Thymus (tissue), 11 donors: ENCODE results near the gene KIAA0586. TPM values are rescaled to one million over a fixed set of nuclear protein-coding genes. Genes with fewer than 3 reads are reported as not detected.

Source experiments
- DNase-seq, 9 donors: peaks; one replicate each; pipeline ENCODE4 v3.0.0-alpha.2; 2013; ENCODE audit warnings: low spot score in 9 of 9, low read depth in 6 of 9, missing footprints in 1 of 9
- H3K27ac ChIP-seq, 2 donors: one replicate each; pipeline ENCODE4 v1.5.1; 2013; ENCODE audit warnings: control low read depth in 1 of 2, low read depth in 1 of 2, low read length in 1 of 2, mild to moderate bottlenecking in 1 of 2, moderate library complexity in 1 of 2
- H3K27me3 ChIP-seq, 2 donors: one replicate each; pipeline ENCODE4 v1.5.1; 2013; ENCODE audit warnings: low read length in 1 of 2; ENCODE audit not compliant: control insufficient read depth in 2 of 2, insufficient read depth in 1 of 2
- H3K36me3 ChIP-seq, 2 donors: one replicate each; pipeline ENCODE4 v1.5.1; 2013; ENCODE audit warnings: low read length in 1 of 2, mild to moderate bottlenecking in 1 of 2, moderate library complexity in 1 of 2; ENCODE audit not compliant: control insufficient read depth in 2 of 2, insufficient read depth in 2 of 2
- H3K4me1 ChIP-seq, 2 donors: one replicate each; pipeline ENCODE4 v1.5.1; 2013; ENCODE audit warnings: low read length in 2 of 2; ENCODE audit not compliant: control insufficient read depth in 2 of 2, insufficient read depth in 2 of 2
- H3K4me3 ChIP-seq, 2 donors: one replicate each; pipeline ENCODE4 v1.5.1; 2013; ENCODE audit warnings: low read length in 2 of 2, control low read depth in 1 of 2, mild to moderate bottlenecking in 1 of 2
- H3K9me3 ChIP-seq, 2 donors: one replicate each; pipeline ENCODE4 v1.5.1; 2013; ENCODE audit warnings: low read length in 1 of 2, mild to moderate bottlenecking in 1 of 2; ENCODE audit not compliant: control insufficient read depth in 2 of 2, insufficient read depth in 1 of 2
- WGBS: extraction: QIAGEN DNeasy Blood & Tissue Kit; methylation state at CpG from one replicate; pipeline ENCODE4 v1.1.7; 2013; 5-methylcytosine and 5-hydroxymethylcytosine counted together
- polyA plus RNA-seq: library from polyadenylated mRNA; stranded (reverse); fragments of 200-250 nt; gene quantifications from one replicate; pipeline ENCODE4 v1.2.3, GENCODE V29; 2013
- total RNA-seq: library from RNA; stranded (reverse); fragments of 120-200 nt; gene quantifications from one replicate; pipeline ENCODE4 v1.2.4, GENCODE V29; 2013
- donor health status: healthy.

The KIAA0586 gene
- total and polyA plus RNA-seq, 2 donors: 11.0 to 24.9 TPM

DNA sequence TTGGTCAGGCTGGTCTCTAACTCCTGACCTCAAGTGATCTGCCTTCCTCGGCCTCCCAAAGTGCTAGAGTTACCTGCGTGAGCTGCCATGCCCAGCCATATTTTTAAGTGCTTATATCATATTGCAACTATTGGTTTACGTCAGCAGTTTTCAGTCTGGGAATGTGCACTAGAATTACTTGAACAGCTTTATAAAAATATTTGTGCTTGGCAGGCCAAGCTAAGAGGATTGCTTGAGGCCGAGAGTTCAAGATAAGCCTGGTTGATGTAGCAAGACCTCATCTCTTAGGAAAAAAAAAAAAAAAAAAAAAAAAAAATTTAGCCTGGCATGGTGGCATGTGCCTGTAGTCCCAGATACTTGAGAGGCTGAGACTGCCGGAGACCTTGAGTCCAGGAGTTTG is 17.1 kb downstream of the KIAA0586 start:
- Histone ChIP-seq H3K36me3 (peaks cover 27 to 52% of the 10 kb centered on the region in 2 donors), H3K9me3 (no peaks in the 10 kb centered on the region), H3K27me3 (no peaks in the 10 kb centered on the region), H3K4me3 (no peak overlapping the region), H3K4me1 (no peaks in the 10 kb centered on the region), H3K27ac (no peak overlapping the region)
- WGBS: 96% methylated on average over 5 of the region's 5 CpGs
- no peak for DNase-seq

DNA sequence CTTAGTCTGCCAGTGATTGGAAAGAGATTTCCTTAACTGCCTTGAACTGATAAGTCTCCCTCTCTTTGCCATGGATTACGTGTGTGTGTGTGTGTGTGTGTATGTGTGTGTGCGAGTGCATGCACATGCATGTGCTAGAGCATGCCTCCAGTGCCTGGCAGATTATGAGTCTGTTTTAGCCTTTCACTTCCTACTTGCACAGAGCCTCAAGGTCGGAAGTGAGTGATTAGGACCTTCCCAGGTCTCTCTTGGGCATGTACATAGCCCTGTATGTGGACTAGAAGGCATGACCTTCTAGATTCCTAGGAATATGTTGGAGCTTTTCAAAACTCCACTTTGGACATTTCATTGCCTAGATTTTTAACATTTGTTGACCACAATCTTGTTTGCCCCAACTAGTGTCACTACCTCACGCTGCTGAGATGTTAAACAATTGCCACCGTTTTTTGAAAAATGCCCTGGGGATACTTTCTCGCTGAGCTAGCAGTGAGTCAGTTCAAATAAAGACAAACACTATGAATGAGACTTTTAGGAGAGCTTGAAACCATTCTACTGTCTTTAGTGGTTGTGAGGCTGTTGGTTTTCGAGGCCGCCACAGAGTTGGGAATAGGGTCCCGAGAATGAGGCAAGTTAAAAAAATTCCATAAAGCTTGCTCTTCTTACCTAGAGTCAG is 28.2 kb downstream of the KIAA0586 start:
- Histone ChIP-seq H3K27ac (no peak overlapping the region), H3K9me3 (no peaks in the 10 kb centered on the region), H3K27me3 (no peaks in the 10 kb centered on the region), H3K36me3 (peaks cover 8 to 42% of the 10 kb centered on the region in 2 donors), H3K4me1 (no peaks in the 10 kb centered on the region), H3K4me3 (no peak overlapping the region)
- DNase-seq: no peak
- WGBS: 92% methylated on average over 9 of the region's 9 CpGs

DNA sequence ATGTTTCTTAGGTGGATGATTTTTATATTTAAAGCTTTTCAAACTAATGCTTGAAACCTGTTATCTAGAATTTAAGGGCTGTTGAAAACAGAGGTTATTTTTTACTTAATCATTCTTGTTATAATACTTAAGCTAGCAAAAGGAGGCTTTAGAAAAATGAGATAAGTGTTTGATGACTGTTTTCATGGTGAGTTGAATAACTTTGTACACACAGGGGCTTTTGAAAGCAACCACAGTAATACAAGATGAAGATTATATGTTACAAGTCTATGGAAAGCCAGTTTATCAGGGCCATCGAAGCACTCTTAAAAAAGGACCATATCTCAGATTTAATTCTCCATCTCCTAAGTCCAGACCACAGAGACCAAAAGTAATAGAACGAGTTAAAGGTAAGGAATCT is 33.3 kb downstream of the KIAA0586 start:
- no peak for DNase-seq

DNA sequence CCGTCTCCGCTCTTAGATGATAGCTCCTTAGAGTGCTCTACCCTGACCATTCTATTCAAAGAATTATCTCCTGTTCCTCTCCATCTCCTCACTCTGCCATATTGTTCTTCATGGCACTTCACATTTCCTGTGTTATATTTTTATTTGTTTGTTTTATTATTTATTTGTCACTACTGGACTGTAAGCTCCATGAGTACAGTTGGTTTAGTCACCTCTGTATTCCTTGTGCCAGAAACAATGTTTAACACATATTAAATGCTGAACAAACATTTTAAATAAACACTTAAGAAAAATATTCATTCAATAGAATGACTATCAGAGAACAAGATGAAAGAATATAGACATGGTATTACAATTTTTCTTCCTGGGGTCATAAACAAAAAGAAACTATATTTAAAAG is 35.6 kb downstream of the KIAA0586 start:
- Histone ChIP-seq H3K27ac (no peak overlapping the region), H3K27me3 (no peaks in the 10 kb centered on the region), H3K9me3 (no peaks in the 10 kb centered on the region), H3K4me3 (no peak overlapping the region), H3K36me3 (peaks cover 13 to 44% of the 10 kb centered on the region in 2 donors), H3K4me1 (no peaks in the 10 kb centered on the region)
- DNase-seq: no peak
- WGBS: 98% methylated on average over 2 of the region's 2 CpGs

More for the DNA sequence above, 33.3 kb downstream of the KIAA0586 start:
- Histone ChIP-seq H3K4me1 (no peaks in the 10 kb centered on the region), H3K27ac (no peak overlapping the region), H3K27me3 (no peaks in the 10 kb centered on the region), H3K4me3 (no peak overlapping the region), H3K9me3 (no peaks in the 10 kb centered on the region), H3K36me3 (peaks cover 13 to 38% of the 10 kb centered on the region in 2 donors)
- 96% methylated on average over 2 of the region's 2 CpGs for WGBS

DNA sequence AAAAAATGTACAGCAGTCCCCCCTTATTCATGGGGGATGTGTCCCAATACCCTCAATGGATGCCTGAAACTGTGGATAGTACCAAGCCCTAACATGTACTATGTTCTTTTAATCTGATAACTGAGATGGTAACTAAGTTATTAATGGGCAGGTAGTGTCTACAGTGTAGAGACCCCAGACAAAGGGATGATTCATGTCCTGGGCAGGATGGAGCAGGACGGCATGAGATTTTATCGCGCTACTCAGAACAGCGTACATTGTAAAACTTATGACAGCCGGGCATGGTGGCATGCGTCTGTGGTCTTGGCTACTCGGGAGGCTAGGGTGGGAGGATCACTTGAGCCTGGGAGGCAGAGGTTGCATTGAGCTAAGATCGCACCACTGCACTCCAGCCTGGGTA is 37.1 kb downstream of the KIAA0586 start:
- 98% methylated on average over 8 of the region's 8 CpGs for WGBS
- H3K4me1 ChIP-seq: no peaks in the 10 kb centered on the region
- no peaks in the 10 kb centered on the region for H3K9me3 ChIP-seq
- H3K27me3 ChIP-seq: no peaks in the 10 kb centered on the region
- no peak overlapping the region for H3K4me3 ChIP-seq
- peaks cover 24 to 52% of the 10 kb centered on the region in 2 donors for H3K36me3 ChIP-seq
- no peak for DNase-seq
- no peak overlapping the region for H3K27ac ChIP-seq

DNA sequence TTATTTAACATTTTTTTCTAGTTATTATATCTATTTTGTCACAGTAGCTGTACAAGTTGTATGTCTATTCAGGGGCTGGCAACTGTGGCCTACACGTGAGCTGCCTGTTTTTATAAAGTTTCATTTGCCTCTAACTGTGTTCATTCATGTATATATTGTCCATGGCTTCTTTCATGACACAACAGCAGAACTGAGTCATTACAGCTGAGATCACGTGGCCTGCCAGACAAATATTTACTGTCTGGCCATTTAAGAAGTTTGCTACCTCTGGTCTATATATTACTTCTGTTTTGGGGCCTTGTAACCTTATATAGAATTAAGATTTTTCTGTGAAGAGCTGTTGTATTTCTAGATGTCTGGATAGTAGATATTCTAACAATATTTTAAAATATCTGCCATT is 37.9 kb downstream of the KIAA0586 start:
- WGBS: 97% methylated on average over 2 of the region's 2 CpGs
- H3K4me3 ChIP-seq: no peak overlapping the region
- no peak overlapping the region for H3K27ac ChIP-seq
- peaks cover 24 to 49% of the 10 kb centered on the region in 2 donors for H3K36me3 ChIP-seq
- no peaks in the 10 kb centered on the region for H3K9me3 ChIP-seq
- DNase-seq: no peak
- no peaks in the 10 kb centered on the region for H3K27me3 ChIP-seq
- H3K4me1 ChIP-seq: no peaks in the 10 kb centered on the region

GRCh38 chr14:58466459-58466858 is 38.9 kb downstream of the KIAA0586 start:
- H3K9me3 ChIP-seq: no peaks in the 10 kb centered on the region
- H3K4me1 ChIP-seq: no peaks in the 10 kb centered on the region
- no peaks in the 10 kb centered on the region for H3K27me3 ChIP-seq
- no peak for DNase-seq
- WGBS: 98% methylated on average over 1 of the region's 1 CpG
- H3K4me3 ChIP-seq: no peak overlapping the region
- H3K36me3 ChIP-seq: peaks cover 24 to 47% of the 10 kb centered on the region in 2 donors
- no peak overlapping the region for H3K27ac ChIP-seq

DNA sequence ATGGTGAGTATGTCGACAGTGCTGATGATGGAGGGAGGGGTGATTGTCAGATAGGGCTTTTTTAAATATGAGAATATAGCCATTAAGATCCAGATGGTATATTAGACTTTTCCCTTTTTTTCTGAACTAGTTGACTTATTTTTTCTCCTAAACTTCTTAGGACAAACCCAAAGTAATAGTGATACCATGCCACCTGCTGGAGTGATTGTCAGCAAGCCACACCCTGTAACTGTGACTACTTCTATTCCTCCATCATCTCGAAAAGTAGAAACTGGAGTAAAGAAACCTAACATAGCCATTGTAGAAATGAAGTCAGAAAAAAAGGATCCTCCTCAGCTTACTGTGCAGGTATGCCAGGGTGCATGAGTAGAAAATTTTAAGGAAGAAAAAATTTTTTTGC is 40.1 kb downstream of the KIAA0586 start:
- no peaks in the 10 kb centered on the region for H3K9me3 ChIP-seq
- H3K27me3 ChIP-seq: no peaks in the 10 kb centered on the region
- H3K4me3 ChIP-seq: no peak overlapping the region
- DNase-seq: no peak
- H3K36me3 ChIP-seq: peaks cover 24 to 40% of the 10 kb centered on the region in 2 donors
- WGBS: 97% methylated on average over 2 of the region's 2 CpGs
- H3K4me1 ChIP-seq: no peaks in the 10 kb centered on the region
- no peak overlapping the region for H3K27ac ChIP-seq

DNA sequence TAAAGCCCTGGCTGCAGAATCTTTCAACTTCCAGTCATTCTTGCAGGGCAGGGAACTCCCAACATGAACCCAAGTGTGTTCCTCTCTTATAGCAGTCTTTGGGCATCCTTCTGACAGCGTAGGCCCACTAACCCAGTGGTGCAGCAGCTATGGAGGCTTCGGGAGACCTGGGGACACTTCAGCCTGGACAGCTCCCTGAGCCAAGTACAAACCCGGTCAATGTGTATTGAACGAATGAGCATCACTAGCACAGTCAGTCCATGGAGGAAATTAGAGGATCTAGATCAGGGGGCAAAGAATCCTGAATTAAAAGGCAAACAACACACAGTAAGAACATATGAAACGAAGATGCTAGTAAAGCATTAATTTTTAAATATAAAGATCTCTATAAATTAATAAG is 41.8 kb downstream of the KIAA0586 start:
- peaks cover 15 to 32% of the 10 kb centered on the region in 2 donors for H3K36me3 ChIP-seq
- WGBS: 98% methylated on average over 5 of the region's 5 CpGs
- H3K27ac ChIP-seq: no peak overlapping the region
- no peak for DNase-seq
- H3K4me1 ChIP-seq: no peaks in the 10 kb centered on the region
- H3K4me3 ChIP-seq: no peak overlapping the region
- no peaks in the 10 kb centered on the region for H3K27me3 ChIP-seq
- no peaks in the 10 kb centered on the region for H3K9me3 ChIP-seq
